Esophagus squamous epithelium (tissue), 5 donors: Measurements from ENCODE around the gene PTPN1. TPM values are rescaled to one million over a fixed set of nuclear protein-coding genes. Genes with fewer than 3 reads are reported as not detected.
"Not testable (repeated sequence)": the region's sequence is repeated elsewhere in the genome, so short reads cannot be mapped to it uniquely, and the experiment has no call there.

Source experiments
- DNase-seq: peaks from one replicate; lab custom pipeline; 2025; lab: John Stamatoyannopoulos, UW
- H3K27ac ChIP-seq, 4 donors: fragments of 200-600 bp; sonication (generic); one replicate each; pipeline ENCODE4 v1.5.1; 2016 to 2019; ENCODE audit warnings: mild to moderate bottlenecking in 1 of 4
- H3K27me3 ChIP-seq, 4 donors: fragments of 200-600 bp; sonication (generic); 1 replicate in 3 of 4; 2 replicates in 1 of 4; pipeline versions ENCODE4 v1.5.1 to v1.6.0; 2017 to 2021; ENCODE audit warnings: antibody characterized with exemption in 1 of 4
- H3K36me3 ChIP-seq, 3 donors: fragments of 200-600 bp; sonication (generic); one replicate each; pipeline ENCODE4 v1.5.1; 2016 to 2019
- H3K4me1 ChIP-seq, 3 donors: fragments of 200-600 bp; sonication (generic); one replicate each; pipeline ENCODE4 v1.5.1; 2017 to 2019
- H3K4me3 ChIP-seq, 4 donors: fragments of 200-600 bp; sonication (generic); 1 replicate in 3 of 4; 2 replicates in 1 of 4; pipeline ENCODE4 v1.5.1; 2016 to 2019; ENCODE audit warnings: mild to moderate bottlenecking in 2 of 4, moderate library complexity in 1 of 4
- H3K9me3 ChIP-seq, 3 donors: fragments of 200-600 bp; sonication (generic); one replicate each; pipeline ENCODE4 v1.5.1; 2016 to 2019
- POLR2A ChIP-seq, 4 donors: fragments of 450-650 bp; IDR thresholded peaks; one replicate each; pipeline ENCODE4 v1.6.1; 2017; ENCODE audit warnings: antibody characterized with exemption in 4 of 4, mild to moderate bottlenecking in 4 of 4, moderate library complexity in 3 of 4
- WGBS, 2 donors: methylation state at CpG; one replicate each; pipeline ENCODE4 v1.1.5; 2018; 5-methylcytosine and 5-hydroxymethylcytosine counted together
- intact Hi-C: fragments of 100-400 bp; cut with DNase I; formaldehyde crosslinking; loops from one replicate; pipeline ENCODE4 v1.15.0; 2022
- total RNA-seq, 4 donors: library from RNA; depleted of rRNA; stranded (reverse); fragments of >200 nt; gene quantifications; one replicate each; pipeline ENCODE4 v1.1.0, GENCODE V29; 2016
- TF ChIP-seq, protein P1 (sequence below), 6 experiments: fragments of 450-650 bp in 4 of 6; fragments of 200-600 bp in 2 of 6; sonication (generic) in 2 of 6; IDR thresholded peaks; one replicate each; pipeline ENCODE4 v1.5.1; 2016 to 2019; ENCODE audit warnings: antibody characterized with exemption in 6 of 6, mild to moderate bottlenecking in 4 of 6, moderate library complexity in 4 of 6
- donor health status: DM: yes; HTN: yes; CAD: no.

PTPN1 gene
- total RNA-seq, 4 donors from 2014 or later, result 23.6 to 30.6 (median 29.0) TPM

GRCh38 chr20:50536333-50536732 is 26.1 kb downstream of the PTPN1 start:
- 55 to 59% methylated on average over 4 of the region's 4 CpGs for WGBS, 2 donors
- peak overlapping the region in 1 of 4 donors; percentile 25 for H3K27ac ChIP-seq
- H3K4me3 ChIP-seq, result no peak overlapping the region
- intact Hi-C loops, result no loop called here
- TF ChIP-seq, protein P1, sequence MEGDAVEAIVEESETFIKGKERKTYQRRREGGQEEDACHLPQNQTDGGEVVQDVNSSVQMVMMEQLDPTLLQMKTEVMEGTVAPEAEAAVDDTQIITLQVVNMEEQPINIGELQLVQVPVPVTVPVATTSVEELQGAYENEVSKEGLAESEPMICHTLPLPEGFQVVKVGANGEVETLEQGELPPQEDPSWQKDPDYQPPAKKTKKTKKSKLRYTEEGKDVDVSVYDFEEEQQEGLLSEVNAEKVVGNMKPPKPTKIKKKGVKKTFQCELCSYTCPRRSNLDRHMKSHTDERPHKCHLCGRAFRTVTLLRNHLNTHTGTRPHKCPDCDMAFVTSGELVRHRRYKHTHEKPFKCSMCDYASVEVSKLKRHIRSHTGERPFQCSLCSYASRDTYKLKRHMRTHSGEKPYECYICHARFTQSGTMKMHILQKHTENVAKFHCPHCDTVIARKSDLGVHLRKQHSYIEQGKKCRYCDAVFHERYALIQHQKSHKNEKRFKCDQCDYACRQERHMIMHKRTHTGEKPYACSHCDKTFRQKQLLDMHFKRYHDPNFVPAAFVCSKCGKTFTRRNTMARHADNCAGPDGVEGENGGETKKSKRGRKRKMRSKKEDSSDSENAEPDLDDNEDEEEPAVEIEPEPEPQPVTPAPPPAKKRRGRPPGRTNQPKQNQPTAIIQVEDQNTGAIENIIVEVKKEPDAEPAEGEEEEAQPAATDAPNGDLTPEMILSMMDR (IDR thresholded peaks at IDR 0.05), result no peak
- no peak for TF ChIP-seq POLR2A (IDR thresholded peaks at IDR 0.05)
- peaks cover 0 to 6% (median 0%) of the 10 kb centered on the region in 3 donors for H3K36me3 ChIP-seq
- DNase-seq, result no peak
- H3K4me1 ChIP-seq, result peaks cover 20 to 99% (median 43%) of the 10 kb centered on the region in 3 donors
- no peaks in the 10 kb centered on the region for H3K27me3 ChIP-seq
- no peaks in the 10 kb centered on the region for H3K9me3 ChIP-seq

DNA sequence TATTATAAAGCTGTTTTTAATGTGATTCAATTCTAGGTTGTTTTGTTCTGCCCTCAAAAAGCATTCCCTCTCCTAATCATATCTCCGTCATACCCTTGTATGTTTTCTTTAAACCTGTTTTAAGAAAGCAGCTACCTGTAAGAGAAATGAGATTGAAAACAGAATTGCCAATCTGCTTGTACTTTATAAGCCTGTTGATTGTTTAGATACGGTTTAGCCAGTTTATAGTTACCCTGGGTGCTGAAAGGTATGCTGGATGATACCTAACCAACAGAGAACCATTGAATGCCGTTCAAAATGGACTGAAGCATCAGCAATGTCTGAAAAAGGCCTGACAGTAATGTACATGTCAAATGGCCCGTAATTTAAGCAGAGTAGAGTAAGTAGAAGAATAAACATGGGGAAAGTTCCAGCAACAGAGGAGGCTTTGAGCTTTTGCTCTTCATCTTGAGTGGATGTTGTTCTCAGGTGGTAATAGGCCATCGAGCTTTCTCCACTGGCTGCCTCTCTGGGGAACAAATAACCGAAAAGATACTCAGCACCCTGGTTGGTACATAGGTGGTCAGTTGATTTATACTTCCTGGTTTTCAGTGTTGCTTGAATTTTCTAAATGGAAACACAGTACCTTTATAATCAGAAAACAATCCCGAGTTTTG is 27.5 kb downstream of the PTPN1 start:
- H3K4me3 ChIP-seq, result no peak overlapping the region
- WGBS, 2 donors, result 77 to 80% methylated on average over 7 of the region's 7 CpGs
- TF ChIP-seq, protein P1 (IDR thresholded peaks at IDR 0.05), result no peak
- no peak for TF ChIP-seq POLR2A (IDR thresholded peaks at IDR 0.05)
- H3K4me1 ChIP-seq, result peaks cover 16 to 98% (median 42%) of the 10 kb centered on the region in 3 donors
- no peak overlapping the region for H3K27ac ChIP-seq
- no peaks in the 10 kb centered on the region for H3K9me3 ChIP-seq
- peaks cover 0 to 13% (median 0%) of the 10 kb centered on the region in 3 donors for H3K36me3 ChIP-seq
- no peaks in the 10 kb centered on the region for H3K27me3 ChIP-seq
- DNase-seq, result no peak
- intact Hi-C loops, result no loop called here

GRCh38 chr20:50538276-50538675 is 28.1 kb downstream of the PTPN1 start:
- no peak overlapping the region for H3K4me3 ChIP-seq
- WGBS, 2 donors, result 50 to 54% methylated on average over 4 of the region's 4 CpGs
- intact Hi-C loops, result no loop called here
- H3K9me3 ChIP-seq, result no peaks in the 10 kb centered on the region
- peaks cover 16 to 94% (median 40%) of the 10 kb centered on the region in 3 donors for H3K4me1 ChIP-seq
- peaks cover 0 to 13% (median 0%) of the 10 kb centered on the region in 3 donors for H3K36me3 ChIP-seq
- TF ChIP-seq, protein P1 (IDR thresholded peaks at IDR 0.05), result no peak
- TF ChIP-seq POLR2A (IDR thresholded peaks at IDR 0.05), result no peak
- H3K27ac ChIP-seq, result no peak overlapping the region
- no peak for DNase-seq
- H3K27me3 ChIP-seq, result no peaks in the 10 kb centered on the region

- 86 to 95% methylated on average over 8 of the region's 8 CpGs for WGBS, 2 donors
- H3K36me3 ChIP-seq, result peaks cover 0 to 13% (median 0%) of the 10 kb centered on the region in 3 donors
- intact Hi-C loops, H3K9me3 ChIP-seq, H3K4me3 ChIP-seq, DNase-seq, H3K27me3 ChIP-seq, H3K27ac ChIP-seq: not testable (repeated sequence)
- H3K4me1 ChIP-seq, result peaks cover 8 to 89% (median 35%) of the 10 kb centered on the region in 3 donors
These were observed 29.6 kb downstream of the PTPN1 start for GRCh38 chr20:50539798-50540197.

- H3K27me3 ChIP-seq, result no peaks in the 10 kb centered on the region
- no peak for TF ChIP-seq POLR2A (IDR thresholded peaks at IDR 0.05)
- TF ChIP-seq, protein P1 (IDR thresholded peaks at IDR 0.05), result no peak
- H3K4me1 ChIP-seq, result peaks cover 5 to 88% (median 26%) of the 10 kb centered on the region in 3 donors
- DNase-seq, result no peak
- no peak overlapping the region for H3K4me3 ChIP-seq
- peak overlapping the region in 3 of 4 donors; percentile 27 to 80 (median 42) for H3K27ac ChIP-seq
- intact Hi-C loops, result no loop called here
- WGBS, 2 donors, result 77 to 80% methylated on average over 11 to 13 of the region's 14 CpGs
- no peaks in the 10 kb centered on the region for H3K9me3 ChIP-seq
- H3K36me3 ChIP-seq, result peaks cover 0 to 13% (median 0%) of the 10 kb centered on the region in 3 donors
These were observed 30.7 kb downstream of the PTPN1 start for GRCh38 chr20:50540620-50541605.
